ENCODE measurements around the gene BLOC1S2.

Gene BLOC1S2

GRCh38 chr10:100286051-100287033, at the start of gene BLOC1S2:
Gene BLOC1S2 (minus strand): TSS chr10:100286680. CDS start chr10:100286659, 21 bp downstream.
- TF ChIP-seq GATA3 (IDR thresholded peaks at IDR 0.05; ENCODE audit: low read depth, low read length) (no peak), GATA2 (IDR thresholded peaks at IDR 0.05; ENCODE audit: low read depth, low read length) (no peak)

- TF ChIP-seq GATA3 (IDR thresholded peaks at IDR 0.05; ENCODE audit: low read depth, low read length), result no peak
- TF ChIP-seq GATA2 (IDR thresholded peaks at IDR 0.05; ENCODE audit: low read depth, low read length), result no peak
These were observed 48.3 kb upstream of the BLOC1S2 start for GRCh38 chr10:100334762-100335161.

- TF ChIP-seq GATA2 (IDR thresholded peaks at IDR 0.05; ENCODE audit: low read depth, low read length) (no peak), GATA3 (IDR thresholded peaks at IDR 0.05; ENCODE audit: low read depth, low read length) (no peak)
These were observed 47.4 kb upstream of the BLOC1S2 start for GRCh38 chr10:100333661-100334440.

- TF ChIP-seq GATA2 (IDR thresholded peaks at IDR 0.05; ENCODE audit: low read depth, low read length) (no peak), GATA3 (IDR thresholded peaks at IDR 0.05; ENCODE audit: low read depth, low read length) (no peak)
These were observed 46.6 kb upstream of the BLOC1S2 start for GRCh38 chr10:100333106-100333505.

GRCh38 chr10:100330079-100330478, 43.6 kb upstream of the BLOC1S2 start, which contains the start of gene PKD2L1:
Gene PKD2L1 (minus strand): TSS chr10:100330228. CDS start chr10:100330103, 125 bp downstream.
- TF ChIP-seq GATA3 (IDR thresholded peaks at IDR 0.05; ENCODE audit: low read depth, low read length) (no peak), GATA2 (IDR thresholded peaks at IDR 0.05; ENCODE audit: low read depth, low read length) (no peak)

- TF ChIP-seq GATA2 (IDR thresholded peaks at IDR 0.05; ENCODE audit: low read depth, low read length) (no peak), GATA3 (IDR thresholded peaks at IDR 0.05; ENCODE audit: low read depth, low read length) (no peak)
These were observed 41.7 kb upstream of the BLOC1S2 start for GRCh38 chr10:100328198-100328597.

- TF ChIP-seq GATA3 (IDR thresholded peaks at IDR 0.05; ENCODE audit: low read depth, low read length) (no peak), GATA2 (IDR thresholded peaks at IDR 0.05; ENCODE audit: low read depth, low read length) (no peak)
These were observed 41.2 kb upstream of the BLOC1S2 start for GRCh38 chr10:100327718-100328009.

- no peak for TF ChIP-seq GATA3 (IDR thresholded peaks at IDR 0.05; ENCODE audit: low read depth, low read length)
- TF ChIP-seq GATA2 (IDR thresholded peaks at IDR 0.05; ENCODE audit: low read depth, low read length), result no peak
These were observed 40.7 kb upstream of the BLOC1S2 start for GRCh38 chr10:100327007-100327717.

GRCh38 chr10:100325158-100325557, 38.7 kb upstream of the BLOC1S2 start:
- TF ChIP-seq GATA3 (IDR thresholded peaks at IDR 0.05; ENCODE audit: low read depth, low read length) (no peak), GATA2 (IDR thresholded peaks at IDR 0.05; ENCODE audit: low read depth, low read length) (no peak)

GRCh38 chr10:100319707-100320402, 33.4 kb upstream of the BLOC1S2 start:
- TF ChIP-seq GATA3 (IDR thresholded peaks at IDR 0.05; ENCODE audit: low read depth, low read length) (no peak), GATA2 (IDR thresholded peaks at IDR 0.05; ENCODE audit: low read depth, low read length) (no peak)

- TF ChIP-seq GATA2 (IDR thresholded peaks at IDR 0.05; ENCODE audit: low read depth, low read length) (no peak), GATA3 (IDR thresholded peaks at IDR 0.05; ENCODE audit: low read depth, low read length) (no peak)
These were observed 31.7 kb upstream of the BLOC1S2 start for GRCh38 chr10:100318207-100318606.

GRCh38 chr10:100315615-100316014, 29.1 kb upstream of the BLOC1S2 start:
- TF ChIP-seq GATA2 (IDR thresholded peaks at IDR 0.05; ENCODE audit: low read depth, low read length) (no peak), GATA3 (IDR thresholded peaks at IDR 0.05; ENCODE audit: low read depth, low read length) (no peak)

GRCh38 chr10:100311298-100311697, 24.8 kb upstream of the BLOC1S2 start:
- TF ChIP-seq GATA3 (IDR thresholded peaks at IDR 0.05; ENCODE audit: low read depth, low read length), result no peak

Measured in SH-SY5Y (cell line).